ENCODE measurements around the gene TULP1.
"Not testable (repeated sequence)": the region's sequence is repeated elsewhere in the genome, so short reads cannot be mapped to it uniquely, and the experiment has no call there.

Gene TULP1

DNA sequence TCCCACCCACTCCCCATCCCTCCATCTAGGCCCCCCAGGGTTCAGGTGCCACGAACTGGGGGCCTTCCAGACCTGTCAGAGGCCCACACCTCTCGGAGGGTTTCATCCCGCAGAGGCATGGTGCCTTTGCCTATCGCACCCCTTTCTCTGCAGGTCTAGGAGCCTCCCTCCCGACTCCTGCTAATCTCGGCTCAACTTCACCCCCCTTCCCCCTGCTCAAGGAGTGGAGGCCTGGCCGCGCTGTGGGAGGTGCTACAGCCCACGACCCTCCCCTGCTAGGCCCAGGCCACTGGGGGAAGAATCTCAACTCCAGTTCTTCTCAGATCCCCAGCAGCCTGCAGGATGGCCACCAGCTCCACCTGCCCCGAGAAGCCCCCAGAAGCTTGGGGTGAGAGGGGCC, at the start of gene TULP1:
TULP1 (minus strand) TSS at position 157 of the 400 bp plus-strand sequence; CDS start at position 119, 38 bp downstream.
- DNase-seq, result no peak

DNA sequence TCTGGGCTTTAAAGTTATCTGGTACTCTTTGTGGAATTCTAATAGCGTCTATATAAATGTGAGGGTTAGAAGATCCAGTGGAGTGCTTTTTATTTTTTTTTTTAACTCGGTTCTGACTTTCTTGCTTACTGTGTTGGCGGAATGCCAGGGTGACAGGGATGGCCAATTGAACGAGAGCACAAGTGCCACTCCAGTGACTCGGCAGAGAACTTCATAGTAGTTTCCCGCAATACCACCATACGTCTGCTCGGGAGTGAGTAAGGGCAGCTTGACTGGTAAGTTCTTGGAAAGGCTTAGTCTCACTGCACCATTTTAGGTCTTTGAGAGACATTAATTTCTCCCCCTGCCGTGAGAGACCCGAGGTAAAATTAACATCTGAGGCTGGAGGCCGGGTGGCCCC, 49.4 kb upstream of the TULP1 start:
- DNase-seq, result no peak

DNA sequence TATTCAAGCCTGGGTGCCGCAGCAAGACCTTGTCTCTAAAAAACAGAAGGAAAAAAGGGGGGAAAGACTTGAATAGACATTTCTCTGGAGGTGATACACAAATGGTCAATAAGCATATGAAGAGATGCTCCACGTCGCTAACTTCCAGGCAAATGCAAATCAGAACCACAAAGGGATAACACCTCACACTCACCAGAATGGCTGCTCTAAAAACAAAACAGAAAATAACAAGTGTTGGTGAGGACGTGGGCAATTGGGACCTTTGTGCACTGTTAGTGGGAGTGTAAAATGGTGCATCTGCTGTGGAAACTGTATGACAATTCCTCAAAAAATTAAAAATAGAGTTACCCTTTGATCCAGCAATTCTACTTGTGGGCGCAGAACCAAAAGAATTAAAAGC, 48.4 kb upstream of the TULP1 start:
- no peak for DNase-seq

DNA sequence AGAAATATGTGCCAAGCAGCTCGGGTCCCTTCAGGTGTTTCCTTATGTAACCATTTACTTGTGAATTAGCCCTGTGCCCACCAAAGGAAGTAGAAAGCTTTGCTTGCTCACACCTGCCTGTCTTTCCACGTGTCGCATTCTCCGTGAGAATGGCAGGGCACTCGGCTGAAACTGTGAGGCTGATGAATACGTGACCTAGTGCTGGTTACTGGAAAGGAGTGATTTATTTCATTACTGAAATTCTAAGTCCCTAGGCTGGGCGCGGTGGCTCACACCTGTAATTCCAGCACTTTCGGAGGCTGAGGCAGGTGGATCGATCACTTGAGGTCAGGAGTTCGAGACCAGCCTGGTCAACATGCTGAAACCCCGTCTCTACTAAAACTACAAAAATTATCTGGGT, 45.9 kb upstream of the TULP1 start:
- DNase-seq, result no peak

GRCh38 chr6:35557239-35557638, 44.5 kb upstream of the TULP1 start:
- DNase-seq, result no peak

DNA sequence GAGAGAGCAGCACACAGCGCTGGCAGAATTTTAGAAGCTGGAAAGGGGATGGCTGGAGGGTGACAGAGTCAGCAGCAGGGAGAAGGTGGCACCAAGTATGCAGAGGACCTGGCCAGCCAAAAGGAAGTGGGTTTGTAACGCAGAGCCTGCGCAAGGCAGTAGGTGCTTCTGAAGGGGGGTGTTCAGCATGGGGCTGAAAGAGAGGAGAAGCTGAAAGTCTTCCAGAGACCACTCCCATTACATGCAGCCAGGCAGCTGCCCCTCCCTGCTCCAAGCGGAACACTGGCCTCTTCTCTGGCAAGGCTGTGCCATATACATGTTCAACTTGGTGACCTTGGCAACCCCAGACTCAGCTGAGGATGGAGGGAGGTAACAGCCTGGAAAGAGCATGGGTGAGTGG, 42.1 kb upstream of the TULP1 start:
- DNase-seq, result no peak

- DNase-seq, result no peak
Observed at GRCh38 chr6:35553315-35553714, 40.6 kb upstream of the TULP1 start.

DNA sequence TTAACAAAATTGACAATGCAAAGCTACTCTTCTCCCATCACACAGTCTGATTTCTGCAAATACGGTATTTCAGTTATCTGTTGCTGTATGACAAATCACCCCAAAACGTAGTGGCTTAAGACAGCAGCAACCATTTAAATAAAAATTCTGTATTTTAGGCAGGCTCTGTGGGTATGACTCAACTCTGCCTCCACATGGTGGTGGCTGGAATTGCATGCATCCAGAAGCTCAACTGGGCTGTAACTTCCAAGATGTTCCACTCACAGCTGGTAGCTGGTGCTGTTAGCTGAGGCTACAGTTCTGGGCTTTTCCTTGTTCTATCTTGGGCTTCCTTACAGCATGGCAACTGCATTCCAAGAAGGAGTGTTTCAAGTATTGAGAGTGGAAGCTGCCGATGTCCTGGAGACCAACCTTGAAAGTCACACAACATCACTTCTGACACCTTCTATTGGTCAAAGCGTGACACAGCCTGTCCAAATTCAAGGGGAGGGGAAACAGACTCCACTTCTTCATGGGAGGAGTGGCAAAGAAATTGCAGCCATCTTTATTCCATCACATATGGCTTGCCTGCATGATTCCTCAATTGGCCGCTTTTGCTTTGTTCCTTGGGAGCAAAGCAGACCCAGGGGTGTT, 39.7 kb upstream of the TULP1 start:
- peak; percentile 5 to 57 (median 31) for DNase-seq

DNA sequence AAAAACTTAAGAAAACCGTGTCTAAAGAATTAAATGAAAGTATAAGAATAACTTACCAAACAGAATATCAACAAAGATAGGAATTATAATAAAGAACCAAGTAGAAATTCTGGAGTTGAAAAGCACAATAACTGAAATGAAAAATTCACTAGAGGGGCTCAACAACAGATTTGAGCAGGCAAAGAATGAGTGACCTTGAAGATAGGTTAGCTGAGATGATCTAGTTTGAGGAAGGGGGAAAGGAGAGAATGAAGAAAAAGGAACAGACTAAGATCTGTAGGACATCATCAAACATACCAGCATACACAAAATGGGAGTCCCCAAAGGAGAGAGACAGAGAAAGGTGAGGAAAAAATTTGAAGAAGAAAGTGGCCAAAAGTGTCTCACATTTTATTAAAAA, 37.7 kb upstream of the TULP1 start:
- no peak for DNase-seq

- no peak for DNase-seq
Observed at GRCh38 chr6:35547676-35548075, 35.0 kb upstream of the TULP1 start.

DNA sequence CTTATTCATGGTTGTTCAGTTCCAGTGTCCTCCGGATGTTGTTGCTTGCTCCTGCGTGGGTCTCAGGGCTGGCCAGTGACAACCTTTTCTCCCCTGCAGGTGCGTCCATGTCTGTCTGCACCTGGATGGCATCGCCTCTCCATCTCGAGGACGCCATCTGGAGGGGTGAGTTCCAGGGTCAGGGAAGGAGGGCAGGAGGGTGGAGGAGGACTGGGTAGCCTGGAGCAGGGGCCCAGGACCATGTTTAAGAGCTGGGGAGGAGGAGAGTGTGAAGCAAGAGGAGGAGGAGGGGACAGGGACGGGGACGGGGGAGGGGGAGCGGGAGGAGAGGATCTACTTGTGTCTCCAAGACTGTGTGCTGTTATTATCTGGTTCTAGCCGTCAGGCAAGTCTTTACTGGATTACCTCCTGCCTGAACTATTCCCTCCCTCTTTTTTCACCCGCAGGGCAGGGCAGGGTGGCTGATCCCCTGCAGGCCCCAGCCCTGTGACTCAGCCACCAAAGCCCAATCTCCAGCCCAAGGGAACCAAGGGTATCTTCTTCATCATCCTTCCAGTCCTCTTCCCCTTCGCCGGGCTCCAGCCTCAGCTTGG, 32.2 kb upstream of the TULP1 start:
- DNase-seq, result no peak

DNA sequence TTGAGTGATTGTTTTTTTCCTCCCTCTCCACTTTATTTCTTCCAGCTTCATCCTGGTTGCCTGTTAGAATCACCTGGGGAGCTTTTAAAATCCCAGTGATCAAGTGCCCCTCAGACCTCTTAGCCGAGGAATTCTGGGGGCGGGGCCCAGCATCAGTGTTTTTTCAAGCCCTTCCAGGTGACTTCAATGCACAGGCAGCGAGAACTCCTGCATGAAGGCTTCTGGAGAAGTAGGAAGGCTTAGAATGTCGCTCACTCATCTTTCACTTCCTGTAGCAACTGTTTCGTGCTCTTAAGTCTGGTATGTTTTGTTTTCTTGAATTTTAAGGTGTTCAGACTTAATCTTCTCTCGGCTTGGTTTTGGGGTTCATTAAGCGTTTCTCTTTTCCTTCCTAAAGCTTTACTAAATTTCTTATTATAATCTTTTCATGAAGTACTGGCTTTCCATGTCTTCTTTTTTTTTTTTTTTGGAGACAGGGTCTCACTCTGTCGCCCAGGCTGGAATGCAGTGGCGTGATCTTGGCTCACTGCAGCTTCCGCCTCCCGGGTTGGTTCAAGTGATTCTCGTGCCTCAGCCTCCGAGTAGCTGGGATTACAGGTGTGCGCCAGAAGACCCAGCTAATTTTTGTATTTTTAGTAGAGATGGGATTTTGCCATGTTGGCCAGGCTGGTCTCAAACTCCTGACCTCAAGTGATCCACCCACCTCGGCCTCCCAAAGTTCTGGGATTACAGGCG, 30.9 kb upstream of the TULP1 start:
- no peak for DNase-seq

GRCh38 chr6:35541836-35542235, 29.1 kb upstream of the TULP1 start:
- DNase-seq, result no peak

GRCh38 chr6:35539223-35539622, 26.5 kb upstream of the TULP1 start:
- DNase-seq, result no peak

DNA sequence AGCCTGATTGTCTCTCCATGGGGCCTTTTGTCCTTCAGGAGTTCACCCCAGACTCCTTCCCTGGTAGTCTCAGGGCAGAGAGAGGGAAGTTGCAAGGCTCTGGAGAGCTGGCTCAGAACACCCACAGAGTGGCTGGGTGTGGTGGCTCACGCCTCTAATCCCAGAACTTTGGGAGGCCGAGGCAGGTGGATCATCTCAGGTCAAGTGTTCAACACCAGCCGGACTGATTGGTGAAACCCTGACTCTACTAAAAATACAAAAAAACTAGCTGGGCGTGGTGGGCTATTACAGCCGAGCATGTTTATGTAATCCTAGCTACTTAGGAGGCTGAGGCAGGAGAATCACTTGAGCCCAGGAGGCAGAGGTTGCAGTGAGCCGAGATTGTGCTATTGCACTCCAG, 23.2 kb upstream of the TULP1 start:
- not testable (repeated sequence) for DNase-seq

DNA sequence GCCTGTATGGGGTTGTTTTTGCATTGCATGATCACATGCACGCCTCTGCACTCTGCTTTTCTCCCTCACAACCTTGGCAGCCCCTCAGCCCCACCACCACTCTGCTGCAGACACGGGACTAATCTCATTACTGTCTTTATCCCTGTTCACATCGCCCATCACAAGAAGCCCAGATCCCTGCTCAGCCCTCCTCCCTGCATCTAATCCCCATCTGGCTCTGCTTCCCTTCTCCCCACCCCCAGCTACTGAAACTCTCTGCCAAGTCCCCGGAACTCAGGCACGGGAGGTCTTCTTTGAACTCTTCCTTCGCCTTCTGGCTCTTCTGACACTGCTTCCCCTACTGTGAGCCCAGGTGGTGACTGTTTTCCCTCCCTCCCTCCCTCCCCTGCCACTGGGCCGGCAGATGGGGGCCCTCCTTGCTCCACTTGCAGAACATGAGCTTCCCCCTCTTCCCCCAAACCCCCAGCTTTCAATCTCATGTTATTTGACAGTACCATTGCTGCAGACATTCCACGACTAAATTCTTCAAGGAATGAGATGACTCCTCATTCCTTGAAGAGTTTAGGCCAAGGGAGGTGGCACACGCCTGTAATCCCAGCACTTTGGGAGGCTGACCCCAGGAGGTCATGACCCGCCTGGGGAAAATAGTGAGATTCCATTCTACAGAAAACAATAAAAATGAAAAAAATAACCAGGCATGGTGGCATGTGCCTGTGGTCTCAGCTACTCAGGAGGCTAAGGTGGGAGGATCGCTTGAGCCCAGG, 21.9 kb upstream of the TULP1 start:
- no peak for DNase-seq

DNA sequence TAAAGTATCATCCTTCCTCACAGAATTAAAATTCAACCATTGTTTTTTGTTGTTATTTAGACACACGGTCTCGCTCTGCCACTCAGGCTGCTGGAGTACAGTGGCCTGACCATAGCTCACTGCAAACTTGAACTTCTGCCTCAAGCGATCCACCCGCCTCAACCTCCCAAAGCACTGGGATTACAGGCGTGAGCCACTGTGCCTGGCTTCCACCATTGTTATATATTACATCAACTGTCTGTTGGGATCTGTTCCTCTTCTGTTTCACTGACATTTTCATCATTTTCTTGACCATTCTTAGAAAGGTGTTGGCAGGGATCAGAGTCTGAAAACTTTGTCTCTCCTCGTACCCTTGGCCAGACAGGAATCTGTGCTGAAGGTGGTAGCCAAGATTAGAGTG, 21.3 kb upstream of the TULP1 start:
- DNase-seq, result no peak

DNA sequence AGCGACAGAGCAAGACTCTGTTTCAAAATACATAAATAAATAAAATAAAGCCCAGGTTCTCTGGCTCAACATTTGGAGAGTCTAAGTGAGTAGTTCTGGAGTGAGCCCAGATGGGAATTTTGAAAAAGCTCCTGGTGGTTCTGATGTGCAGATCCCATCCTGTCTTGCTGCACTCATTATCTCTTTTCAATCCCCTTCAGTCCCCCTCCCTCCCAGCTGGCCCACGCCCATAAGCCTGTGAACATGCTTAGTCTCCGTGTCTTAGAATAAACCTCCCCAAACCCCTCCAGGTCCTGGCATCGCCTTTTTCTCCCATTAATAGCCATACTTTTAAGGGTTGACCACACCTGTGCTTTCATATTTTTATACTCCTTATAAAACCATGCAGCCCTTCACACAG, 19.4 kb upstream of the TULP1 start:
- no peak for DNase-seq

DNA sequence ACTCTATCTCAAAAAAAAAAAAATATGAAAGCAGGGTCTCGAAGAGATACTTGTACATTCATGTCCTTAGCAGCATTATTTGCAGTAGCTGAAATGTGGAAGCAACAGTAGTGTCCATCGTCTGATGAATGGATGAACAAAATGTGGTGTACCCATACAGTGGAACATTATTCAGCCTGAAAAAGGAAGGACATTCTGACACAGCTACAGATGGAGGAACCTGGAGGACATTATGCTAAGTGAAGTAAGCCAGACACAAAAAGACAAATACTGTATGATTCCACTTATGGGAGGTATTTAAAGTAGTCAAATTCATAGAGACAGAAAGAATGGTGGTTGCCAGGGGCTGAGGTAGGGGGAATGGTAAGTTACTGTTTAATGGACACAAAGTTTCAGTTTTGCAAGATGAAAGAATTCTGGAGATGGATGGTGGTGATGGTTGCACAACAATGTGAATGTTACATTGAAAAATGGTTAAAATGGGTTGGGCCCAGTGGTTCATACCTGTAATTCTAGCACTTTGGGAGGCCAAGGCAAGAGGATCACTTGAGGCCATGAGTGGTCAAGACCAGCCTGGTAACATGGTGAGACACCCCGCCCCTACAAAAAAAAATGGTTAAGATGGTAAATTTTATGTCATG, 11.8 kb upstream of the TULP1 start:
- no peak for DNase-seq

DNA sequence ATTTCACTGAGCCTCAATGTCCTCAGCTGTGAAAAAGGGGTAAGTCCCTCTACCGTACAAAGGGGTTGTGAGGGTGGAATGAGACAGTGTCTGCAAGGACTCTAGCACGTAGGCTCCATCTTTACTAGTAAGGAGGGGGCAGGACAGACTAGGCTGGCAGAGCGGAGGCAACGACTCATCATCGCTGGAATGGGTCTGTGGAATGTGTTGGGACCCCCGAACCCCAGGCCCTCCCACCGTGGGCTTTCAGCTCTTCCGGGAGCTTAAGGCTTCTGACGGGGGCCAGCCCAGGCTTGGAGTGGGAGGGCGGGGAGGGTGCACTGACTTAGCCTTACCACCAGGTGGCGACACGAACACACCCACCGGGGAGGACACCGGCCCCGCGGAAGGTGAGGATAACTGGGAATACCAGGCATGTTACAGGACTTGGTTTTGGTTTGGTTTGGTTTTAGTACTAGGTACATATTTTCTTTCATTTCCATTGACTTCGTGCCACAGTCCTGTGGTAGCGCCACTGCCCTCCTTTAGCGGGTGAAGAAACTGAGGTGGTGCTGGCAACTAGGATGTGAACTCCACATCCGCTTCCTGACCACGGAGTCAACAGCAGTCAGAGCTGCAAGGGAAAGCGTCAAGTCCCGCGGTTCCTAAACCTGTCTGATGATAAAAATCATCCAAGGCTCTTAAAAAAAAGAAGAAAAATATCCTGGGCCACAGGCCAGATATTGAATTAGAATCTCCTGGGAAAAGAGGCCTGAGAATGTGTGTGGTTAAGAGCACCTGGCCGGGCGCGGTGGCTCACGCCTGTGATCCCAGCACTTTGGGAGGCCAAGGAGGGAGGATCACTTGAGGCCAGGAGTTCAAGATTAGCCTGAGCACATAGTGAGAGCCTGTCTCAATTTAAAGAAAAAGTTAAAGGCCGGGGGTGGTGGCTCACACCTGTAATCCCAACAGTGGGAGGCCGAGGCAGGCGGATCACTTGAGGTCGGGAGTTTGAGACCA, 10.3 kb upstream of the TULP1 start:
- DNase-seq, result peak; percentile 53 to 79 (median 60)

- DNase-seq, result no peak
Observed at GRCh38 chr6:35522151-35522550, 9.5 kb upstream of the TULP1 start.

- no peak for DNase-seq
Observed at GRCh38 chr6:35521235-35521634, 8.5 kb upstream of the TULP1 start.
